ENCODE data around the gene KRT85.

KRT85 gene

DNA sequence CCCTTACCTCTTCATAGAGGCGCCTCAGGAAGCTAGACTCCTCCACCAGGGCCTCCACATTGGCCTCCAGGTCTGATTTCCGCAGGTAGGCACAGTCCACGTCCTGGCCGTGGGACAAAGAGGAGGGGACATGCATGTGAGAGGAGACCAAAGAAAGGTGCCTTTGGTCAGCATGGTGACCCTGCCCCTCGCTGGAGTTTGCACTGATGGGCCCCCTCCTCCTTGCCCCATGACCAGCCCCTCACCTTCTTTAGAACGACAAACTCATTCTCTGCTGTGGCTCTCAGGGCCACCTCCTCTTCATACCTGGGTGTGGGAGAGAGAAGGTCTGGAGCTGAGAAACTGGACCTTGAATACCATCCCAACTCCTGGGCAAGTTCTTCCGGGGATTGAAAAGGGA, 3.2 kb downstream of the KRT85 start:
- FAIRE-seq, result no peak

DNA sequence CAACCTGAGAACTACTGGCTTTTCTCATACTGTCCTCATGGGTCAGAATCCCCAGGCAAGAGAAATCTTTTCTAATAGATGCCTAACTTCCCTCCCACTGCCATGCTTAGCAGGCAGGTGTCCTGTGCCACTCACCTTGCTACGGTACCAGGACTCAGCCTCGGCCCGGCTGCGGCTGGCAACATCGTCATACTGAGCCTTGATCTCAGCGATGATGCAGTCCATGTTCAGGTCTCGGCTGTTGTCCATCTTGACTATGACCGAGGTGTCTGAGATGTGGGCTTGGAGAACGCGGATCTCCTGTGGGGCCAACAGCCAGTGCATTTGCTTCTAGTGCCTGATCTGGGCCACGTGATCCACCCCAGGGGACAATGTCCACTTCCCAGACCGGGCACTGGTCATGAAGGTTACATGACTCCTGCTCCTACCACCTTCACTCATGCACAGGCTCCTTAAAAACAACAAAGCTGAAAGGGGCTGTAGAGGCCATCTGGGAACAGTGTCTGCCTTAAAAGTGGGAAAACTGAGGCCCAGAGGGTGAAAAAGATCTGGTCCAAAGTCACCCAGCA, 4.1 kb downstream of the KRT85 start:
- no peak for FAIRE-seq

DNA sequence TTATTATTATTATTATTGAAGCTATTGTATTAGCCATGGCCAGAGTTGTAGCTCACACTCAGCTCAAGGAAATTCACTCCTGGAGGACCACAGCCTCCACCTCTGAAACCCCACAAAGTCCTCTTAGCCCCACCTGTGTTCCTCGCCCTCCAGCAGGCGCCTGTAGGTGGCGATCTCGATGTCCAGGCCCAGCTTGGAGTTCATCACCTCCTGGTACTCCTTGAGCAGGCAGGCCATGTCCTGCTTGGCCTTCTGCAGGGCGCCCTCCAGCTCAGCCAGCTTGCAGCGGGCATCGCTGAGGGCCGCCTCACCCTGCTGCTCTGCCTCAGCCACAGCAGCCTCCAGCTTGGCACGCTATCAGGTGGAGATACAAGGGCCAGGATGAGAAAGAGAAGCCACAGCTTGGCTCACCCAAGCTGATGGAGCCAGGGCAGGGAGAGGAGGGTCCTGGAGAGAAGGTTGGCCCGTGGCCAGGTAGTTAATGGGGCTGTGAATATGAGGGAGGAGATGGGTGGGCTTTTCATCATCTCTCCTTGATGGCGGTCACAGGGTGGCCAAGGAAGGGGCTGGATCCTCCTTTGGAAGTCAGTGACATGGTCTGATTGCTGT, 5.1 kb downstream of the KRT85 start:
- FAIRE-seq, result no peak

DNA sequence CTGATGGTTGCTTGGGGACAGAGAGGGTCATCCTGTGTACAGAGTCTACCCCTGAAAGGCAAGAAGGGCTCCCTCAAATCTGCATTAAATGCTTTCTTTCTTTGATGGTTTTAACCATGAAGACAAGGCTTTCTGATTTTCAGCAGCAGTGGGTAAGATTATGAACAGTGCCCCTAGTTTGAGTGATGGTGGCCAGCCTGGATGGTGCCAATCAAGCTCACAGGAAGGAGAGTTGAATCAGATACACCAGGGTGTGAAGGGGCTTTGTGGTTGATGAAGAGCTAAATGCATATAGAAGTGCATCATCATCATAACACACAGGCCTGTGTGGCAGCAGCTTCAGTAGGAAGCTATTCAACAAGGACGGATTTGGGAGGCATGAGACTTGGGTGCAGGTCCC, 5.7 kb downstream of the KRT85 start:
- no peak for FAIRE-seq

DNA sequence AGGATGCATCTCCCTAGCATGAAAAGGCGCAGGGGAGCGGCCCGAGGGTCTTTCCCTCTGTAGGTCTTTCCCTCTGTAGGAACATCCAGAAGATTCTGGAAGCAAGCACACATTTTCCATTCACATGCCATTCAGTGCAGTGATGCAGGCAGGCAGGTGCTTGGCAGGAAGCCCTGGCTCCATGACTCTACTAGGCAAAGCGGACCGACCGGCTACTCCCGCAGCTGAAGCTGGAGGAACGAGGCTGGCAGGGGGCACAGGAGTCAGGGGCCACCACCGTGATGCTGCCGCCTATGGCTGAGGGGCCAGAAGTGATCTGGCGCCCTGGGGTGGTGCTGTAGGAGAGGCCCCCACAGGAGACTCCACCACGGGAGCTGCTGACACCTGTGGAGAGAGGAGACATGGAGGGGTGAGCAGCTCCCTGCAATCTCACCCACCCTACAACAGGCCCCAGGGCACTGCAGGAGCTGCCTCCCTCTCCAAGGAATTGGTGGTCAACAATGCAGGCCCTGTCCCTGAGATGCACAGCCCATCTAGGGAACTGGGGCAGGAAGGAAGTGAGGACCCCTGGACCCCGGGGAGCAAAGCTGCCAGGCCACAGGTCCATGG, 6.5 kb downstream of the KRT85 start:
- no peak for FAIRE-seq

DNA sequence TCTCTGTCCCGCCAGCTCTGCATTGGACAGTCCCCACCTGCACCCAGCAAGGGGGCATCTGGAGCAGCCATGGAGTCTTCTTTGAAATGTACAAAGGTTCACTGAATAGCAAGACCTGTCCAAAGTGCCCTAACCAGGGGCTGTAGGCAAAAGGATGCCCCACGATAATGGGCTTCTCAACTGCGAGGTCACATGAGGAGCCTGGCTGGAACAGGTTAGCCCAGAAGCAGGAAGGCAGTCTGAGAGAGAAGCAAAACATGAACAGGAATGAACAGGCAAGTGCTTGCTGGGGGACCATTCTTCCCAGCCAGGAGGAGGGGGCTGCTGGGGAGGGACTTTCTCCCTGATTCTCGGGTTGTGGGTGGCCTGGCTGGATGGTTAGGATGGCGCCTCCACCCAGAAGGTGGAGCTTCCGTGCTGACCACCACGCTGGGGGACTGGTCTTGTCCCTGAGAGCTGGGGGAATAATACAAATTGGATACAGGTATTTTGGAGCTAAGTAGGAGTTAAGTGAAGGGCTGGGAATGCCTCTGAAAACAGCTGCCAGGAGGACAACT, 7.1 kb downstream of the KRT85 start:
- FAIRE-seq, result no peak

DNA sequence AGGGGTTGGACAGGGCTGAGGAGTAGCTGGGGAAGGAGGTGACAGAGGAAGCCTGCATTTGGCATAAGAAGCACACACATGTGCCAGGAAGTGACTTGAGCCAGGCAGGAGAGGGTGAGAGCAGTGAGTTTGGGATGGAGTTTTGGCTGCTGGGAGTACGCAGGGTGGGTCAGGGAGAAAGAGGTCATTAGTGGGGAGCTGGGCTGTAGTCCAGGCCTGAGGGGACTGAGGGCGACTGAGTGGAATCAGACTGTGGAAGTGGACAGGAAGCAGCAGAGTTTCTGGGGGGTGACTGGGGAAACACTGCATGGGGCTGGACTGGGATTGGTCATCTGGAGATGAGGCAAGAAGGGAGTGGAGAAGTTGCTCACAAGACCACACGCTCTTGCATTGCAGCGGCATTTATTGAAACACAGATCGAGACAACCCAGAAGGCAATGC, 7.6 kb downstream of the KRT85 start:
- FAIRE-seq, result no peak

DNA sequence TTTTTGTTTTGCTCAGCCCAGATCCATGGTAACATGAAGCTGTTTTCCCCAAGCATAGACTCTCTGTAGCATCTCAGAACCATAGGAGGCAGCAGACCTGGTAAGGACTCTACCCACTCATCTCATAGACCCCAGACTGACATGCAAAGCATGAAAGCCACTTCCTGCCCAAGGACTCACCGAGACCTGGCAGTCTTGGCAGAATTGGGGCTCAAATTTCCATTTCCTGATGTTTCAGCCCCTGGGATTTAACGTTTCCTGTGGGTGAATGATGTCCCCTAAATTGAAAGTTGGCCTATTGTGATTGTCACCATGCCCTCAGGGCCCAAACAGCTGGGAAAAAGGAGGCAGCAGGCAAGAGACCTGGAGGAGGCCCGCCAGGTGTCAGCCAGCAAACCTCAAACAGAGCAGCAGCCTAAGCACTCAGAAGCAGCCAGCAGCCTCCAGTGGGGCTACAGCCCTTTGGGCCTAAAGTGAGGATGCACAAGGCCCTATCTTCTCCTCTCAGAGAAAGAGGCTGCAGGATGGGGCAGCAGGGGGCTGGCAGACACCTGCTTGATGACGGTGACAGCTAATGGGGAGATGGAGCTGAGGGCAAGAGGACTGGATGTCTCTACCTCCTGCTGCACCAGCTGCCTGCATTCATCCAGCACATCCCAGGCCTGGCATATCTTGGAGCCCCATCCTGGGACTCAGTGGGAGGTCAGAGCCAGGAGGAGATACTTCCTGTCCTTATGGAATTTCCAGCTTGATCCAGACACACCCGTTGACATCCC, 8.5 kb downstream of the KRT85 start:
- no peak for FAIRE-seq

DNA sequence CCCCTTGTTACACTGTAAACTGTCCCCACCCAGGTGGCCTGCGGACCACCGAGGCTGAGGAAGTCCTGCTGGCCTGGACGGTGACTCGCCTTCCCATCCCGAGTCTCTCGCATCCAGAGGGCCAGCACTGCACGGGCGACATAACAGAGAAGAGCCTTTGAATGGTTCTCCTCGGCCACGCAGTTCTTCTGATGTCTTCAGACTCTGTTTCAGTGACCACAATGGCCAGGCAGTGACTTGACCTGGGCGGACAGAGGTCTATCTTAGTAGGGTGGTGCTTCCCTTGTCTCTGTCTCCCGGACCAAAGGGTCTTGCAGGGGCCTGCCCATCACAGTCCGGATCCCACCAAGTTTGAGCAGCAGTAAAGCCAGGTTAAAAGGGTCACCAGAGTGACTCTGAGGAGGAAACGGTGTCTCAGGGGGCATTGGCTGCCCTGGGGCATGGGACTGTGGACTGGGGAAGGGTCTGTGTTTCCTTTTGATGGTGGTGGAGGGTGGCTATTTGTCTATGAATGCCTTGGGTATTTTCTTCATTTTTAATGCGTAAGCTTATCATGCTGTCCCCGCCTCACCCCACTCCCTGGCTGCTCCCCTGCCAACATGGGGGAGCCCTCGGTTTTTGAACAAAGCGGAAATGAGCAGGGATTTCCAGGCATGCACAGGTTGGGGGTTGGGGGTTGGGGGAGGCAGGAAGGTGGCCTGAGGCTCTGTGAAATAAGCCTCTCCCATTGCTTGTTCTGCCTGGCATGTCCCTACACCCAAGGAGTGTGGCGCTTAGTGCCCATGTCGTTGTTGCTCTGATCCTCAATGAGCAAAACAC, 10.3 kb downstream of the KRT85 start:
- FAIRE-seq, result no peak

DNA sequence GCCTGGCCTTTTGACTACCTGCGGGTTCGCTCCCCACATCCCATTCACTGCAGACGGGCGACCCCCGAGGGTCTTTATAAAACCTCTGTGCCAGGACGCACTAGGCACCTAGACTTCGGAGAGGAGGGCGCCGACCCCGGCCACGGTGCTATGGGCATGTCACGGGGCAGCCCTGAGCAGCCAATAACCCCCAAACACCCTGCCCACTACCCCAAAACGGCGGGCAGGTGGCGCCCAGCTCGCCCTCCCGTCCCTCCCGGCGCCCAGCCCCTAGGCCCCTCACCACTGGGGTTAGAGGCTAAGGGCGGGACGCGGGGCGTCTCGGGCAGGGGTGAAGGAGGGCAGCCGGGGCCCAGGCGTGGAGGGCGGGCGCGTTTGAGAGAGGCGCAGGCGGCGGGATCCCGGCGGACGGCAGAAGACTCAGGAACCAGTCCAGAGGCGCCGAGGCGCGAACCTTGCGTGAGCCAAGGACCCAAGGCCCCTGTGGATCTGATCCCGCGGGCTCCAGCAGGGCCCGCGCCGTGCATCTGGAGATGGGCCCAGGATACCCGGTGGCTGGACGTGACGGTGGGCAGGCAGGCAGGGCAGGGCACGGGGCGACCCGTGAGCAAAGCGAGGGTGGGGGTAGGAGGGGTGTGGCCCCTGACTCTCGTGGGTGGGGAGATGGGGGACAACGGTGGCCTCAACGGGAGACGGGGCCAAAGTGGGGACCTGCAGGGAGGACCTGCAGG, 11.1 kb downstream of the KRT85 start:
- FAIRE-seq, result no peak

DNA sequence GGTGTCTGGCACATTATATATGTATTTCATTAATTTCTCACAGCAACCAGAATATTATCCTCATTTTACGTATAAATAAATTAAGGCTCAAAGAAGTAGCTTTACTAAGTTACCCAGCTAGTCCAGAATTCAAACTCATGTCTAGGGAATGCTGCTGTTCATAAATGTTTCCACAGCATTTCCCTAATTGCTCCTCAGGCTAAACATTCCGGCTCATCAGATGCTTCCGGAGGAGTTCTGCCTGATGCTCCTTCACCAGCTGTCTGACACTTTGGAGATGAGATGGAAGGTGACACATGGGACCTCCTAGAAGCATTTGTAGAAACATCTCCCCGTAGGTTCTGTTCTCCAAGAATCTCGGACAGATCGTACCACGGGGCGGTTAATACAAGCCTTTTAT, 12.1 kb downstream of the KRT85 start:
- FAIRE-seq, result no peak

DNA sequence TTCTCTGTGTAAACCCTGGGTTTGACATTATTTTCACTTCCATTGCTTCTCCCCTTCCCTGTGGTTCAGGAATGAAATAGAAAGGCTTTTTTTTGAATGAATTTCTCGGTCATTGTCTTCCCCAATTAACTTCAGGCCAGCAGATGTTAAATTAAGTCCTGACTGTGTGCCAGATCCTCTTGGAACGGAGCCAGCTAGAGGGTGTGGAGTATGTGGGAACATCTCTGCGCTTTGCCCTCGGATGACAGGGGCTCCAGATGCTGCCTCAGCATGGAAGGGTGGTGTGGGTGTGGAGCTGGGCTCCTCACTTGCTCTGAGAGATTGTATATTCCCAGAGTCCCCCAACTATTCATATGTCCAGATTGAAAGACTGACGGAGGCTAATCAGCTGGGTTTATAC, 13.1 kb downstream of the KRT85 start:
- no peak for FAIRE-seq

DNA sequence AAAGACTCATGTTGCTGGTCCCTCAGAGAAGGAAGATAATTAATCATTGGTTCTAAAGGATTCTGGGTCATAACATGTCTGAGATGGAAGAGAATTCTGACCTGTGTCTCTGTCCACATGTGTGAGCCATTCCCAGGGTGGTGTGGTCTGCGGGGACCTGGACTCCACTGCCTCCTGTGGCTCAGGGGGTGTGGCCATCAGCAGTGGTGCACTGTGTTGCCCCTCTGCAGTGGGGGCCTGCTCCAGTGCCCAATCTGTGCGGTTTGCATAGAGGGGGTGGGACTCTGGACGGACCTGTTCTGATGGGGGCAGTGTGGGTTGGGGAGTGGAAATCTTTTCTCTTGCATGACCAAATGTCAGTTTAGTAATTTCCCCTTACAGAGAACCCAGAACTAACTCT, 13.5 kb downstream of the KRT85 start:
- FAIRE-seq, result no peak

- FAIRE-seq, result no peak
These were observed 14.3 kb downstream of the KRT85 start for GRCh38 chr12:52352951-52353350.

DNA sequence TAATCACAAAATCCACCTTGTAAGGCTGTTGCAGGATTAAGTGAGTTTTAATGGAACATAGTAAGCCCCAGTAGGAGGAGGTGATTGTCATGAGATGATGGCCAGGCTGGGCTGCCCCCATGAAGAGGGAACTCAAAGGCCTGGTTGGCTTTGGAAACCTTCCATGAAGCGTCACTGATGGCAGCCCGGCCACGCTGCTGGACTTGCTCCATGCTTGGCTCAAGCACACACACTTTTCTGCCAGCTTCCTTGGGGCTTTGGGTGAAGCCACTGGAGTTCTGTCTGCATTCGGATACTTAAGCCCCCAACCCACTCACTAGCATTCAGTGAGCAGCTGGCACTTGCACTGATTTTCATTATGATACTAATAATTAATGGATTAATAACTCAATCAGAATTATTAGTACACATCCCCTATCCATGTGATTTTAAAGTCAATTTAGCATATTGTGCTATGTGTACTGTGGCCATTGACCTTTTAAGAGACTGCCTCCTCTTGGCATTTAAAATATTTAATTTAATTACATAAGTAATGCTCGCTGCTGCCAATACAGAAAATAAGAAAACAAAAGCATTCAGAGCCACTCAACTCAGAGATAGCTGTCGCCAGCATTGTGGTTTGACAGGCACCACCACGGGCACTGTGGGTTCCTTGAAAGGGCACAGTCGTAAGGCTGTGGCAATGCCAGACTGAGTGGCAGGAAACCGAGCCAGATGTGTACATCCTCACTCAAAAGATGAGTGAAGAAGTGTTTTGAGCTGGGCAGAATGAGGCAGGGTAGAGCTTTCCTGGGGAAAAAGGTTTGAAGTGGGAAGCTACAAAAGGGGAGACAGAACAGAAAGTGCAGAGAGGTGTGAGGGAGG, 15.9 kb downstream of the KRT85 start:
- no peak for FAIRE-seq

DNA sequence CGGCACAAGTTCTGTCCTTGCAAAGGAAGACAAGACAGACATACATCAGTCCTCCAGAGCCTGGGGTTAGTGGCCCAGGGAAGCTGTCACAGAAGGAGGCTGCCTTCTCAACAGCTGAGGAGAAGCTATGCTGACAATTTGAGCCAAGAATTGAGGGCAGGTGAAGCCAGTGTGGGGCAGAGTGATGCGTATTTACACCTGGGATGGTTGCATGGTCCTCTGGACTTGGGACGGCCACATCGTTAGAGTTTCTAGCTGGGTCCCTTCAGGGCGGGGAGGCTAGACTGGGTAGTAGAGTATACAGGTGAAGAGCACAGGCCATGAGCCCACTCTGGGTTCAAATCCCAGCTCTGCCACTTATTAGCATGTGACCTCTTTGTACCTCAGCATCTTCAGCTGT, 16.5 kb downstream of the KRT85 start:
- FAIRE-seq, result no peak

DNA sequence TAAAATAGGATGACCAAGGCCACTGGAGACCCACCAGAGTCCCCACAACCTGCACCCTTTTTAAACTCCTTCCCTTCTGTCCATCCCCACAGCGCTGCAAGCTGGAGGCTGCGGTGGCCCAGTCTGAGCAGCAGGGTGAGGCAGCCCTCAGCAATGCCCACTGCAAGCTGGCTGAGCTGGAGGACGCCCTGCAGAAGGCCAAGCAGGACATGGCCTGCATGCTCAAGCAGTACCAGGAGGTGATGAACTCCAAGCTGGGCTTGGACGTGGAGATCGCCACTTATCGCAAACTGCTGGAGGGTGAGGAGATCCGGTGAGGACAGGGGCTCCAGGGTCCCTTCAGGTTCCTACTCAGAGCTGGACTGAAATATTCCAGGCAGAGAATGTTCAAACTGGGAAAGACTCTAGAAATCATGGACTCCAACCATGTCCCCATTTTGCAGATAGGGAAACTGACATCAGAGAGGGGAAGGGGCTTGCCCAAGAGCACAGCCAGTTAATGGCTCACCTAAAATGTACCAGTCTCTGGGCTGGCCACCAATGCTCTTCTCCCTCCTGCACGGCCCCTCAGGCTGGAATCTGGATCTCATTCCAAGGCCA, 17.2 kb downstream of the KRT85 start:
- no peak for FAIRE-seq

DNA sequence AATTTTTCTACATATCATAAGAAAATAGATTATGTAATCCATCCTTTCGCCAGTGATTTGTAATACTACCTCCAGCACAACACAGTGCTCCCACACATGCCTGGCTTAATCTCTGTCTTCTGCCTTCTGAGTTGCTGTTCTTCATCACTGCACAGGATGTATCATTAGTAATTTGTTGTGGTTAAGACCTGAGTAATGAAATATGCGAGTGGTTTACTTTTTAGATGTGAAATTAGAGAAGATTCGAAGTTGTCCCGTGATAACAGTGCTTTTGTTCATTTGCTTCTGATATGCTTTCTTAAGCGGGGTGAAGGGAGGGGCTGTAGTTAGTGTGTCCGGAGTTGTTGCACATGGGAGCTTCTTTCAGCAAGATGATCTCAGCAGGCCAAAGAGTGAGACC, 18.1 kb downstream of the KRT85 start:
- no peak for FAIRE-seq

DNA sequence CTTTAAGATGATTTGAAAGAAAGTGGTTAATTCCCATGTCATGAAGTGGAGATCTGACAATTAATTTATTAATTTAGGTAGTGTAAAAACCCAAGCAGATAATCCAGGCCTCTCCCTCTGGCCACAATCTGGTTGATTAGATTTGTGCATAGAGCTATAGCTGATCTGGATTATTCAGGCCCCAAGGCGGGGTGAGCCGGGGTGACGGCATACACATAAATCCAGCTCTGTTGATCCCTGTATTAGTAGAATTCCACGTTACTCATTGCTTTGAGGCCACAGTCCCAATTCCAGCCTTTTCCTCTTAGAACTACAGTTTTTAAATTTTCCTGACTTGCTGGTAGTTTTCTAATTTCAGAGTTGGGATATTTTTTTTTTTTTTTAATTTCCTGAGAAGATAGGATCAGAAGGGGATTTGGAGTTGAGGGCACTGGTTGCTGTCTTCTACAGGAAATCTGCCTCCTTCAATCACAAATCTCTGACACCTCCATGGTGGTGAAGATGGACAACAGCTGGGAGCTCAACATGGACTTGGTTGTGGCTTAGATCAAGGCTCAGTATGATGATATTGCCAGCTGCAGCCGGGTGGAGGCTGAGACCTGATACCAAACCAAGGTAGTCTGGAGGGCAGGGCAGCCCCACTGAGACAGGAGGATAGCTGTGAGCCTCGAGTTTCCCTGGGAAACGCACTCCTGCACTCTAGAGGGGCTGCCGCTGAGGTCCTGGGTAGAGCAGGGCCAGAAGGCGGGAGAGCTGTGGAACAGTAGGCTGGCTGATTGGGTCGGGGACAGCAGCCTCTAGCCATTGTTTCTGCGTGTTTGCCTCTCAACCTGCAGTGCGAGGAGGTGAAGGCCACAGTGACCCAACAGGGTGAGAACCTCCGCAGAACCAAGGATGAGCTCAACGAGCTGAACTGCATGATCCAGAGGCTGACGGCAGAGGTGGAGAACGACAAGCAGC, 19.4 kb downstream of the KRT85 start:
- FAIRE-seq, result no peak
